Esophagus muscularis mucosa (tissue), 4 donors: ENCODE results near the gene GNAO1. TPM values are rescaled to one million over a fixed set of nuclear protein-coding genes. Genes with fewer than 3 reads are reported as not detected.

Source experiments
- DNase-seq: peaks from one replicate; pipeline ENCODE4 v3.0.0-alpha.2; 2017; ENCODE audit errors: extremely low spot score
- H3K27ac ChIP-seq, 4 donors: fragments of 200-600 bp; sonication (generic); replicated peaks in 1 of 4; 1 replicate in 3 of 4; 2 replicates in 1 of 4; pipeline ENCODE4 v1.5.1; 2016 to 2019; ENCODE audit warnings: mild to moderate bottlenecking in 1 of 4
- H3K27me3 ChIP-seq, 4 donors: fragments of 200-600 bp; sonication (generic); one replicate each; pipeline versions ENCODE4 v1.5.1 to v1.6.0; 2016 to 2019
- H3K36me3 ChIP-seq, 4 donors: fragments of 200-600 bp; sonication (generic); one replicate each; pipeline ENCODE4 v1.5.1; 2016 to 2019
- H3K4me1 ChIP-seq, 4 donors: fragments of 200-600 bp; sonication (generic); one replicate each; pipeline ENCODE4 v1.5.1; 2016 to 2019
- H3K4me3 ChIP-seq, 4 donors: fragments of 200-600 bp; sonication (generic); 1 replicate in 2 of 4; 2 replicates in 2 of 4; pipeline ENCODE4 v1.5.1; 2016 to 2019; ENCODE audit warnings: mild to moderate bottlenecking in 4 of 4, moderate library complexity in 1 of 4
- H3K9me3 ChIP-seq, 4 donors: fragments of 200-600 bp; sonication (generic); 1 replicate in 3 of 4; 2 replicates in 1 of 4; pipeline ENCODE4 v1.5.1; 2016 to 2019
- CTCF ChIP-seq, 3 experiments: fragments of 200-600 bp in 2 of 3; fragments of 450-650 bp in 1 of 3; sonication (generic) in 2 of 3; IDR thresholded peaks; one replicate each; pipeline ENCODE4 v1.5.1; 2017 to 2019; ENCODE audit warnings: antibody characterized with exemption in 3 of 3, mild to moderate bottlenecking in 2 of 3, moderate library complexity in 1 of 3
- EP300 ChIP-seq: sonication (generic); formaldehyde crosslinking; IDR thresholded peaks from one replicate; pipeline ENCODE4 v1.6.1; 2017; ENCODE audit warnings: antibody characterized with exemption
- POLR2A ChIP-seq: fragments of 450-650 bp; IDR thresholded peaks from one replicate; pipeline ENCODE4 v1.6.1; 2017; ENCODE audit warnings: antibody characterized with exemption, moderate library complexity, mild to moderate bottlenecking, low read depth
- POLR2AphosphoS5 ChIP-seq, 2 donors: sonication (generic); formaldehyde crosslinking; IDR thresholded peaks; one replicate each; pipeline ENCODE4 v1.6.1; 2017; ENCODE audit warnings: antibody characterized with exemption in 2 of 2
- WGBS: methylation state at CpG from one replicate; pipeline ENCODE4 v1.1.5; 2018; 5-methylcytosine and 5-hydroxymethylcytosine counted together
- intact Hi-C: fragments of 100-400 bp; cut with DNase I; formaldehyde crosslinking; loops from one replicate; pipeline ENCODE4 v1.15.1; 2023
- total RNA-seq, 4 donors: library from RNA; depleted of rRNA; stranded (reverse); fragments of >200 nt; gene quantifications; one replicate each; pipeline versions ENCODE4 v1.1.0 to v1.2.1, GENCODE V29; 2016

The GNAO1 gene
- total RNA-seq, 4 donors from 2014 or later: 2.1 to 6.8 (median 3.3) TPM

DNA sequence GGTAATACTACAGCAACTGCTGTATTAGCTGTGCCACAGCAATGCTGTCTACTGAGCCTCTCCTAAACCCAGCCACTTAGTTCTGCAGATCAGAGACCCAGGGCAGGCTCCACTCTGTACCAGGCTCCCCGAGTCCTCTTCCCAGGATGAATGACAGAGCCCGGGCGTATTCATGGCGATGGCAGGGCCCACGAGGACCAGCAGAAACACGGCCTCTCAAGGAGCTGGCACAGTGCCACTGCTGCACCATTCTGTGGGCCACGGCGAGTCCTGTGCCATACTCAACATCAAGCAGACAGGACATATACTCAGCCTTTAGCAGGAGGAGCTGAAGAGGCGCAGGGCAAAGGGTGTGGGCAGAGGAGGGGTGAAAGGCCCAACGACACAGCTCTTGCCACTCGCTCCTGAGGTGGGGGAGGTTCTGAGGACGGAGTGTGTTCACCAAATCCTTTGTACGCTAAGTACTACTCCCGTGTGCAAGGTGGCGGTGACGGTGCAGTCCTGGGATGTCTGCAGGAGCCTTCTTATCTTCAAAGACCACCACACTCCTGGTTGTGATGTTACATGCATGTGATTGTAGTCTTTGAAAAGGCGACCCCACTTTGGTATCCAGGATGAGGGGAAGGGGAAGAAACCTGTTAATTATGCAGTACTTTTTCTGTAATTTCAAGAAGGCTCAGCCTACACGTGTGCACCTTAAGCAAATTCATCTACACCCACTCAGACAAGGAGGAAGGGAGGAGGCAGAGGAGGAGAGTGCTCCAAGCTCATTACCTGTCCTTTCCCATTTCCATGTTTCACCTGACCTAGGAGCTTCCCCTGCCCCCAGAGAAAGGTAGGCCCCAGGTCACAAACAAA lies 136.0 kb downstream of the GNAO1 start:
- Histone ChIP-seq H3K27ac (no peak overlapping the region), H3K27me3 (no peaks in the 10 kb centered on the region), H3K36me3 (no peaks in the 10 kb centered on the region), H3K9me3 (no peaks in the 10 kb centered on the region), H3K4me1 (no peaks in the 10 kb centered on the region), H3K4me3 (no peak overlapping the region)
- intact Hi-C loops: no loop called here
- TF ChIP-seq CTCF (IDR thresholded peaks at IDR 0.05): no peak
- TF ChIP-seq POLR2AphosphoS5 (IDR thresholded peaks at IDR 0.05): no peak
- no peak for TF ChIP-seq POLR2A
- TF ChIP-seq EP300: no peak
- WGBS: 84% methylated on average over 17 of the region's 18 CpGs
- no peak for DNase-seq

DNA sequence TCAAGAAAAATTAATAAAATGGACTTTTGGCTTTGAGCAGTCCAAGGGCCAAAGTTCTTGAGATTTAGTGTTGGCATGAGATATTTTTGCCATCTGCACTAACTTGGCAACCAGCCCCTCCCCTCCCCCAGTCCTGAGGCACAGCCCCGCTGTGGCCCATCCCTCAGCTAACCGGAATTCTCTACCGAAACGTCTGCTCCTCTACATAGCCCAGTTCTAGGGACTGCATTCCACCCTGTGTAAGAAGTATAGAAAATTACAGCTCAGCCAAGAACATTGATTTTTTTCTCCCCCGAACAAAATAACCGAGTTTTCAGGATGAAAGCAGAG lies 136.6 kb downstream of the GNAO1 start:
- no peak for DNase-seq
- 83% methylated on average over 6 of the region's 6 CpGs for WGBS
- H3K9me3 ChIP-seq: no peaks in the 10 kb centered on the region
- intact Hi-C loops: no loop called here
- TF ChIP-seq POLR2A (no peak), EP300 (no peak), CTCF (IDR thresholded peaks at IDR 0.05) (no peak), POLR2AphosphoS5 (IDR thresholded peaks at IDR 0.05) (no peak)
- peaks cover 0 to 5% (median 0%) of the 10 kb centered on the region in 4 donors for H3K4me1 ChIP-seq
- no peaks in the 10 kb centered on the region for H3K36me3 ChIP-seq
- H3K4me3 ChIP-seq: no peak overlapping the region
- H3K27me3 ChIP-seq: no peaks in the 10 kb centered on the region
- no peak overlapping the region for H3K27ac ChIP-seq

DNA sequence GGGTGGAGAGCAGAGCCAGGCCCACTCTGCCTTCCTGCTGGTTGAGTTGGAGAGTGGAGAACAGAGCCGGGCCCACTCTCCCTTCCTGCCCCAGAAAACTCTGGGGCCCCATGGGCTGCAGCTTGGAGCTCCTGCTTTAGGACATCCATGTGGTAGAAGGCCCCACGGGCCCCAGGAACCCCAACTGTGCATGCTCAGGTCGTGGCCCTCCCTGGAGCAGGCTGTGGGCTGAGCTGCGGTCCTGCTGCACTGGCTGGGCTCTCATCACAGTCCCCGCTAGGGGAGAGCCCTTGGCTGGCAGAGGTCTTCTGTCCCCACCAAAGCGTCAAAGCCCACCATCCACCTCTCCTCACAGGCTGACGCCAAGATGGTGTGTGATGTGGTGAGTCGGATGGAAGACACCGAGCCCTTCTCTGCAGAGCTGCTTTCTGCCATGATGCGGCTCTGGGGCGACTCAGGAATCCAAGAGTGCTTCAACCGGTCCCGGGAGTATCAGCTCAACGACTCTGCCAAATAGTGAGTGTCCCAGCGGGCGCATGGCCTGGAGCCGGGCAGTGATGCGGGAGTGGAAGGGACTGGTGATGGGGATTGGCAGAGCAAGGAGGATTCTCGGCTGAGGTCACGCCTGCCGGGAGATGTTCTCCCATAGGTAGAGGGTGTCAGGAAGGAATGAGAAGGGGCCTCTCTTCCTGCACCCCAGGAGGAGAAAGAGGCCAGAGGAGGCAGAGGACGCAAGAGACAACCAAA lies 137.2 kb downstream of the GNAO1 start:
- H3K4me3 ChIP-seq: no peak overlapping the region
- peaks cover 0 to 8% (median 0%) of the 10 kb centered on the region in 4 donors for H3K4me1 ChIP-seq
- no peaks in the 10 kb centered on the region for H3K9me3 ChIP-seq
- TF ChIP-seq EP300: no peak
- no peaks in the 10 kb centered on the region for H3K27me3 ChIP-seq
- DNase-seq: no peak
- no peaks in the 10 kb centered on the region for H3K36me3 ChIP-seq
- intact Hi-C loops: no loop called here
- WGBS: 98% methylated on average over 17 of the region's 22 CpGs
- no peak overlapping the region for H3K27ac ChIP-seq

DNA sequence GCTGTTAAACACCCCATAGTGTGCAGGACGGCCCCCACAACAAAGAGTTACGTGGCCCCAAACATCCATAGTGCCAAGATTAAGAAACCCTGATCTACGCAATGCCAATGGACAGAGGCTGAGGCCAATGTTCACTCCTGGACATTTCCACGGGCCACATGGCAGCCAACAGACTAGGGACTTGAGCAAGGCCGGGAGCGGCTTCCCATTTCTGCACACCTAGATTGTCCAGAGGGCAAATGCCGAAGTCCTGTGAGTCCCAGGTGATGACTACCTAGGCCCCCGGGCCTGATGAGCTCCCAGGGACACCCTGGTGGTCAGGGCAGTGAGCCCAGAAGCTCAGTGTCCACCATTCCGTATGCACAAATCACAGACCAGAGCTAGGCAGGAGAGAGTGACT lies 138.6 kb downstream of the GNAO1 start:
- H3K27me3 ChIP-seq: no peaks in the 10 kb centered on the region
- DNase-seq: no peak
- peaks cover 0 to 8% (median 0%) of the 10 kb centered on the region in 4 donors for H3K4me1 ChIP-seq
- intact Hi-C loops: no loop called here
- no peaks in the 10 kb centered on the region for H3K36me3 ChIP-seq
- no peaks in the 10 kb centered on the region for H3K9me3 ChIP-seq
- H3K27ac ChIP-seq: no peak overlapping the region
- TF ChIP-seq EP300 (no peak), POLR2AphosphoS5 (IDR thresholded peaks at IDR 0.05) (no peak), POLR2A (no peak), CTCF (IDR thresholded peaks at IDR 0.05) (no peak)
- H3K4me3 ChIP-seq: no peak overlapping the region
- WGBS: 84% methylated on average over 4 of the region's 9 CpGs

DNA sequence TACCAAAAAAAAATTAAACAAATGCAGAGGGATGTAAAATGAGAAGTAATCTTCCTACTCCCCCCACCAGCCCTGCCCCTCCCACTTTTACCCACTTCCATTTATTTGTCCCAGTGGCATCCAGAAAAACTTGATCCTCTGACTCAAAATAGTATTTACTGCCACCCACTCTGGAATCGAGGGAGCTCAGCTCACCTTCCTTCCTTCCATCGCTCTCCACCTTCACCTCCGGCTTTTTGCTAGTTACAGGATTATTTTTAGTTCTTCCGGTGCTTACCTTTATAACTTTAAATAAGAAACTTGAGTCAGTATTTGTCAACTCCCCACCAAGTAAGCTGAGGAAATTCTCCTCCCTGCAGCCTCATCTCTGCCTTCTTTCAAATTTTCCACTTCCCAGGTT lies 139.2 kb downstream of the GNAO1 start:
- Histone ChIP-seq H3K36me3 (no peaks in the 10 kb centered on the region), H3K27ac (no peak overlapping the region), H3K27me3 (no peaks in the 10 kb centered on the region), H3K9me3 (no peaks in the 10 kb centered on the region), H3K4me1 (peaks cover 0 to 8% (median 0%) of the 10 kb centered on the region in 4 donors), H3K4me3 (no peak overlapping the region)
- no peak for DNase-seq
- 82% methylated on average over 4 of the region's 4 CpGs for WGBS
- intact Hi-C loops: no loop called here
- TF ChIP-seq POLR2AphosphoS5 (IDR thresholded peaks at IDR 0.05) (no peak), CTCF (IDR thresholded peaks at IDR 0.05) (no peak), POLR2A (no peak), EP300 (no peak)
